ENCODE measurements around the gene LLCFC1.

LLCFC1 gene

DNA sequence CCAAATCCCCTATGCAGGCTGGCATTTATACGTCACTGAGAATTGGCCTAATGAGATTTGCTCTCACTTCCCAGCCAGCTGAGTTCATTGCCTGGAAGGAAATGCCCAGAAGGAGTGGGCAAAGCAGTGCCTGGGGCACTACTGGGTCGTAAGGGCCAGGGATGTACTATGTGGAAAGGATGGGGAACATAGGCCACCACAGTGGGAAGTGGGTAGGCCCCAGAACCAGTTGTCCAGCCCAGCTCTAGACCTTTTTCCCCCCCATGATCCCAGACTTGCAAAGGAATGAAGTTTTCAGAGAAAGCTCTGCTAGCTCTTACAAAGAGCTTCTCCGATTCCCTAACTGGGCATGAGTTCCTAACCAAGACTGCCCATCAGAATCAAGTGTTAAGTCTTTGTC, 19.6 kb upstream of the LLCFC1 start:
- H3K4me1 ChIP-seq = no peaks in the 10 kb centered on the region
- H3K27me3 ChIP-seq = no peaks in the 10 kb centered on the region
- no peaks in the 10 kb centered on the region for H3K9me3 ChIP-seq
- no peak for DNase-seq
- TF ChIP-seq, protein P1, sequence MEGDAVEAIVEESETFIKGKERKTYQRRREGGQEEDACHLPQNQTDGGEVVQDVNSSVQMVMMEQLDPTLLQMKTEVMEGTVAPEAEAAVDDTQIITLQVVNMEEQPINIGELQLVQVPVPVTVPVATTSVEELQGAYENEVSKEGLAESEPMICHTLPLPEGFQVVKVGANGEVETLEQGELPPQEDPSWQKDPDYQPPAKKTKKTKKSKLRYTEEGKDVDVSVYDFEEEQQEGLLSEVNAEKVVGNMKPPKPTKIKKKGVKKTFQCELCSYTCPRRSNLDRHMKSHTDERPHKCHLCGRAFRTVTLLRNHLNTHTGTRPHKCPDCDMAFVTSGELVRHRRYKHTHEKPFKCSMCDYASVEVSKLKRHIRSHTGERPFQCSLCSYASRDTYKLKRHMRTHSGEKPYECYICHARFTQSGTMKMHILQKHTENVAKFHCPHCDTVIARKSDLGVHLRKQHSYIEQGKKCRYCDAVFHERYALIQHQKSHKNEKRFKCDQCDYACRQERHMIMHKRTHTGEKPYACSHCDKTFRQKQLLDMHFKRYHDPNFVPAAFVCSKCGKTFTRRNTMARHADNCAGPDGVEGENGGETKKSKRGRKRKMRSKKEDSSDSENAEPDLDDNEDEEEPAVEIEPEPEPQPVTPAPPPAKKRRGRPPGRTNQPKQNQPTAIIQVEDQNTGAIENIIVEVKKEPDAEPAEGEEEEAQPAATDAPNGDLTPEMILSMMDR (IDR thresholded peaks at IDR 0.05; ENCODE audit: low read depth, low read length) = no peak
- no peaks in the 10 kb centered on the region for H3K36me3 ChIP-seq
- H3K4me3 ChIP-seq (ENCODE audit: low read depth, low read length) = no peak overlapping the region

DNA sequence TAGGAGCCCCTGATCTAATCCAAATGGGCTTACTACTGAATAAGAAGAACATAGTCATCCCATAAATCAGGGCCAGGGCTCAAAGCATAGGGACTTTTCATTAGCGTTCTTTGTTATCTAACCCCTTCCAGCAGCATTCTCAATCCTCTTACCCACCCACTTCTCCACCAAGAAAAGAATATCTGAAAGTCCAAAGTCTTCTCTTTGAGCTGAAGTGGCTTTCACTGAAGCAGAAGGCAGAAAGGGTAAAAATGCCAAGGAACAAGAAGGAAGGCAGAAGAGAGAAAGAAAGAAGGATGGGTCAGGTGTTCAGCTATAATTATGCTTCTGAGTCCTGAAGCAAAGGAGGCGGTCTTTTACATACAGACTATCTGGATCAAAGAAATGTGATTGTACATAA, 15.9 kb upstream of the LLCFC1 start:
- H3K4me1 ChIP-seq = no peaks in the 10 kb centered on the region
- H3K9me3 ChIP-seq = no peaks in the 10 kb centered on the region
- H3K36me3 ChIP-seq = no peaks in the 10 kb centered on the region
- H3K27me3 ChIP-seq = no peaks in the 10 kb centered on the region
- DNase-seq = no peak
- H3K4me3 ChIP-seq (ENCODE audit: low read depth, low read length) = no peak overlapping the region
- TF ChIP-seq, protein P1 (IDR thresholded peaks at IDR 0.05; ENCODE audit: low read depth, low read length) = no peak

DNA sequence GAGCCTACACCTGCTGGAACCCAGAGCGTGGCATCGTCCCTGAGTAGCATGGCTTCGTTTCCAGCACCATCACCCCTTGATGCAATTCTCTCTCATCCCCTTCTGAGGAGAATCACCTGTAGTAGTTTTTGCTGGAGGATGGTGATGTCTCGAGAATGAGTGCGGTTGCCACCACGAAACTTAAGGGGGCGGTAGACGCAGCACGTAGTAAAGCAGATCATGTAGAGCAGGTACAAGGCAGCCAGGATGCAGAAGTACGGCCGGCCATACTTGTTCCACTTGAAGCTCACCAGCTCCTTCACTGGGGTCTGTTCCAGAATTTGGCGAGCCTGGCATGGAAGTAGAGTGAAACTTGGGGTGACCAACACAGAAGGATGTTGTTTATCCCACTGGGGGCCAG, 13.9 kb upstream of the LLCFC1 start:
- no peaks in the 10 kb centered on the region for H3K36me3 ChIP-seq
- H3K27me3 ChIP-seq = no peaks in the 10 kb centered on the region
- no peaks in the 10 kb centered on the region for H3K9me3 ChIP-seq
- TF ChIP-seq, protein P1 (IDR thresholded peaks at IDR 0.05; ENCODE audit: low read depth, low read length) = no peak
- no peaks in the 10 kb centered on the region for H3K4me1 ChIP-seq
- no peak for DNase-seq
- no peak overlapping the region for H3K4me3 ChIP-seq (ENCODE audit: low read depth, low read length)

DNA sequence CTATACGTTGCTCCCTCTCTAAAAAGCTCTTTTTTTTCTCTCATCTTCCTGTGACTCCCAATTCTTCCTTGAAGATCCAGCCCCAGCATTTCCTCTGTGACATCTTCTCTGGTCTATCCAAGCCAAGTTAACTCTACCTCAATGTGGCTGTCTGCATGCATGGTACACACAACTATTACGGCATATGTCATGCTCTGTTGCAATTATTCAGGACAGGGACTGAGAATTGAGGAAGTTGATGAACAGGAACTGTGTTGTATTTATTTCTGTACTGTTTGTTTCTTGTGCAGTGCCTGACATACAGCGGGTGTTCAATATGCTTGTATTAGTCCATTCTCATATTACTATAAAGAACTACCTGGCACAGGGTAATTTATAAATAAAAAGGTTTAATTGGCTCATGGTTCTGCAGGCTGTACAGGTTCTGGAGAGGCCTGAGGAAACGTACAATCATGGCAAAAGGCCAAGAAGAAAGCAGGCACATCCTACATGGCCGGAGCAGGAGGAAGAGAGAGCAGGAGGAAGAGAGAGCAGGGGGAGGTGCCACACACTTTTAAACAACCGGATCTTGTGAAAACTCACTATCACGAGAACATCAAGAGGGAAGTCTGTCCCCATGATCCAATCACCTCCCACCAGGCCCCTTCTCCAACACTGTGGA, 12.1 kb upstream of the LLCFC1 start:
- H3K4me1 ChIP-seq = no peaks in the 10 kb centered on the region
- no peak for DNase-seq
- no peak overlapping the region for H3K4me3 ChIP-seq (ENCODE audit: low read depth, low read length)
- no peaks in the 10 kb centered on the region for H3K36me3 ChIP-seq
- no peaks in the 10 kb centered on the region for H3K9me3 ChIP-seq
- TF ChIP-seq, protein P1 (IDR thresholded peaks at IDR 0.05; ENCODE audit: low read depth, low read length) = no peak
- no peaks in the 10 kb centered on the region for H3K27me3 ChIP-seq

DNA sequence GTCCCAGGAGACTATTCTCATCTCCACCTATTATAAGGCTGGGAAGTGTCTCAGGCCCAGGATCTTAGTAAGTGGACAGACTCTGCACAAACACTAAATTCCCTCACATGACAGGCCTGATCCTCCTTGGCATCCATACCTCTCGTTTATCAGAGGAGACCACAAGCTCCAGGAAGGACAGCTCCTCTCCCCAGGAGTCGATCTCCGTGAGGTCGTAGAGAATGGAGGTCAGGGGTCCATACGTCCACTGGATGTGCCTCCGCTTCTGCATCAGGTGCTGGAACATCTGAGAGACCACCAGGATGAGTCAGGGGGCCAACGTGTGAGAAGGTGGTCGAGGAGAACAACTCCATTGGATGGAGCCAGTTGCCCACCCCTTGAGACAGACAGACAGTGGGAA, 11.3 kb upstream of the LLCFC1 start:
- H3K27me3 ChIP-seq = no peaks in the 10 kb centered on the region
- no peaks in the 10 kb centered on the region for H3K4me1 ChIP-seq
- no peaks in the 10 kb centered on the region for H3K36me3 ChIP-seq
- no peak overlapping the region for H3K4me3 ChIP-seq (ENCODE audit: low read depth, low read length)
- TF ChIP-seq, protein P1 (IDR thresholded peaks at IDR 0.05; ENCODE audit: low read depth, low read length) = no peak
- DNase-seq = no peak
- H3K9me3 ChIP-seq = no peaks in the 10 kb centered on the region

DNA sequence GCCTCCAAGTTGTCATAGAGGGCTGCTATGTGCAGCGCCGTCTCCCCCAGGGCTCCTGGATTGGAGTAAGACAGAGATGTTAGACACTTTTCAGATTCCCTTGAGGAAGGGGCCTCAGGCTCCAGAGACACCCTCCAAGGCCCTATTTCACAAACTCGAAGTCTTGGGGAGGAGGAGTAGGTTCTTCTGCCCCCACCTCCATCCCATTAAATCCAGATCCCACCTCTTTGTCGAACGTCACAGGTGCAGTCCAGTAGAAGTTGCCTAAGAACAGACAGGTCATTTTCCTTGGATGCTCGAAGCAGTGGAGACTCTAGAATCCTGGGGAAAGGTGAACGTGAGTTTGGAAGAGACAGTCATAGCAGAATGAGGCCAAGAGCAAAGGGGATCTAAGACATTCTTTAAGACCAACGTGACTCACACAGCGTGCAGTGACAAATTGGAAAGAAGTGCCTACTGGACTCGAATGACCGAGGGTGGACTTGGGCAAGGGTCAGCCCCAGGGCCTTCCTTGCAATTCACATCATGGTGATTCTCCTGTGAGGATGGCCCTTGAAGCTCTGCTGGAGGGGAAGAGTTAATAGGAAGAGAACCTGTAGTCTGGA, 9.1 kb upstream of the LLCFC1 start:
- H3K4me3 ChIP-seq (ENCODE audit: low read depth, low read length) = no peak overlapping the region
- TF ChIP-seq, protein P1 (IDR thresholded peaks at IDR 0.05; ENCODE audit: low read depth, low read length) = no peak
- DNase-seq = no peak
- no peaks in the 10 kb centered on the region for H3K9me3 ChIP-seq
- no peaks in the 10 kb centered on the region for H3K27me3 ChIP-seq
- H3K36me3 ChIP-seq = no peaks in the 10 kb centered on the region
- no peaks in the 10 kb centered on the region for H3K4me1 ChIP-seq

Measured in BE2C (cell line).